Measurements from ENCODE around the gene SMLR1.

The SMLR1 gene

GRCh38 chr6:130885392-130886192, 58.4 kb downstream of the SMLR1 start:
- no peaks in the 10 kb centered on the region for H3K9me3 Mint-ChIP-seq (ENCODE audit: low read depth)

More at GRCh38 chr6:130885392-130886192, 58.4 kb downstream of the SMLR1 start:
- Mint-ChIP-seq H3K27ac (no peak overlapping the region), H3K27me3 (no peaks in the 10 kb centered on the region), H3K4me3 (no peak overlapping the region), H3K4me1 (ENCODE audit: low read depth) (no peaks in the 10 kb centered on the region), H3K36me3 (no peaks in the 10 kb centered on the region)

All from activated naive CD8-positive, alpha-beta T cell (primary cell).